Erythroblast (primary cell): Measurements from ENCODE around the gene CCDC102B.

ENCODE experiments used
- GATA1 ChIP-seq: IDR thresholded peaks from 2 replicates; pipeline ENCODE4 v1.6.1; 2011; ENCODE audit warnings: low read depth, mild to moderate bottlenecking, control low read depth, low read length, moderate library complexity
- POLR2A ChIP-seq: IDR thresholded peaks from 2 replicates; pipeline ENCODE4 v1.6.1; 2011; ENCODE audit warnings: mild to moderate bottlenecking, low read length

DNA sequence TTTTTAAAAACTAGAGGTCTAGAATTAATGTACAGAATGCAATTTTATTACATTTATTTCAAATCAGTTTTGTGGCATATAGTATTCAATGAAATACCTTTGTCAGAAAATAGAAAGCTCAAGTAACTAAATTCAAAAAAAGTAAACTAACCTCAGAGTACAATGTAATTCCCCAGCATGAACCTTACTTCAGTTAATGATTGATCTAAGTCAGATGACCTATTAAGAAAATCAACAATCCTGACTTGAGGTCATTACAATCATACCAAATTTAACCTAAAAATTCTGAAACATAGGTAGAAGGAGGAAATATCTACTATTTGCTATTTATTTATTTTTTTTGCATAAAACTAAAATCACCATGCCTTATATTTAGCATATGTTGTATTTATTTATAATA, 142.9 kb downstream of the CCDC102B start:
- no peak for TF ChIP-seq POLR2A
- no peak for TF ChIP-seq GATA1
